VCaP (cell line): ENCODE results near the gene CTH.
"Not testable (repeated sequence)": the region's sequence is repeated elsewhere in the genome, so short reads cannot be mapped to it uniquely, and the experiment has no call there.

Source experiments
- H3K27ac ChIP-seq: fragments of 450-650 bp; 2 replicates; pipeline ENCODE4 v1.5.1; 2017
- CTCF ChIP-seq: fragments of 450-650 bp; conservative IDR thresholded peaks from 2 replicates; pipeline ENCODE4 v1.5.1; 2017; ENCODE audit warnings: mild to moderate bottlenecking, moderate library complexity

The CTH gene

GRCh38 chr1:70415882-70416281 is 4.8 kb downstream of the CTH start:
- TF ChIP-seq CTCF: no peak
- no peak overlapping the region for H3K27ac ChIP-seq

DNA sequence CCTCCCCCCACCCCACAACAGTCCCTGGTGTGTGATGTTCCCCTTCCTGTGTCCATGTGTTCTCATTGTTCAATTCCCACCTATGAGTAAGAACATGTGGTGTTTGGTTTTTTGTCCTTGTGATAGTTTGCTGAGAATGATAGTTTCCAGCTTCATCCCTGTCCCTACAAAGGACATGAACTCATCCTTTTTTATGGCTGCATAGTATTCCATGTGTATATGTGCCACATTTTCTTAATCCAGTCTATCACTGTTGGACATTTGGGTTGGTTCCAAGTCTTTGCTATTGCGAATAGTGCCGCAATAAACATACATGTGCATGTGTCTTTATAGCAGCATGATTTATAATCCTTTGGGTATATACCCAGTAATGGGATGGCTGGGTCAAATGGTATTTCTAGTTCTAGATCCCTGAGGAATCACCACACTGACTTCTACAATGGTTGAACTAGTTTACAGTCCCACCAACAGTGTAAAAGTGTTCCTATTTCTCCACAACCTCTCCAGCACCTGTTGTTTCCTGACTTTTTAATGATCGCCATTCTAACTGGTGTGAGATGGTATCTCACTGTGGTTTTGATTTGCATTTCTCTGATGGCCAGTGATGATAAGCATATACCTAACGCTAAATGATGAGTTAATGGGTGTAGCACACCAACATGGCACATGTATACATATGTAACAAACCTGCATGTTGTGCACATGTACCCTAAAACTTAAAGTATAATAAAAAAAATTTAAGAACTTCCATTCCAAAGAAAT is 8.1 kb downstream of the CTH start:
- not testable (repeated sequence) for H3K27ac ChIP-seq

DNA sequence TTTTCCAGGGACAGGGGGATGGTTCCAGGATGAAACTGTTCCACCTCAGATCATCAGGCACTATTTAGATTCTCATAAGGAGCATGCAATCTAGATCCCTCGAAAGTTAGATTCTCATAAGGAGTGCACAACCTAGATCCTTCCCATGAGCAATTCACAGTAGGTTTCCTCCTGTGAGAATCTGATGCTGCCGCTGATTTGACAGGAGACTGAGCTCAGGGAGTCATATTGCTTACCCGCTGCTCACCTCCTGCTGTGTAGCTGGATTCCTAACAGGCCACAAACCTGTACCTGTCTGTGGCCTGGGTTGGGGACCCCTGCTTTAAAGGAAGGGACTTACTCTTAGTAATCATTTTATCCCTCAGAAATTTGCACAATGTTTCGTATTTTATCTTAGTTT is 9.3 kb downstream of the CTH start:
- TF ChIP-seq CTCF: no peak
- no peak overlapping the region for H3K27ac ChIP-seq

DNA sequence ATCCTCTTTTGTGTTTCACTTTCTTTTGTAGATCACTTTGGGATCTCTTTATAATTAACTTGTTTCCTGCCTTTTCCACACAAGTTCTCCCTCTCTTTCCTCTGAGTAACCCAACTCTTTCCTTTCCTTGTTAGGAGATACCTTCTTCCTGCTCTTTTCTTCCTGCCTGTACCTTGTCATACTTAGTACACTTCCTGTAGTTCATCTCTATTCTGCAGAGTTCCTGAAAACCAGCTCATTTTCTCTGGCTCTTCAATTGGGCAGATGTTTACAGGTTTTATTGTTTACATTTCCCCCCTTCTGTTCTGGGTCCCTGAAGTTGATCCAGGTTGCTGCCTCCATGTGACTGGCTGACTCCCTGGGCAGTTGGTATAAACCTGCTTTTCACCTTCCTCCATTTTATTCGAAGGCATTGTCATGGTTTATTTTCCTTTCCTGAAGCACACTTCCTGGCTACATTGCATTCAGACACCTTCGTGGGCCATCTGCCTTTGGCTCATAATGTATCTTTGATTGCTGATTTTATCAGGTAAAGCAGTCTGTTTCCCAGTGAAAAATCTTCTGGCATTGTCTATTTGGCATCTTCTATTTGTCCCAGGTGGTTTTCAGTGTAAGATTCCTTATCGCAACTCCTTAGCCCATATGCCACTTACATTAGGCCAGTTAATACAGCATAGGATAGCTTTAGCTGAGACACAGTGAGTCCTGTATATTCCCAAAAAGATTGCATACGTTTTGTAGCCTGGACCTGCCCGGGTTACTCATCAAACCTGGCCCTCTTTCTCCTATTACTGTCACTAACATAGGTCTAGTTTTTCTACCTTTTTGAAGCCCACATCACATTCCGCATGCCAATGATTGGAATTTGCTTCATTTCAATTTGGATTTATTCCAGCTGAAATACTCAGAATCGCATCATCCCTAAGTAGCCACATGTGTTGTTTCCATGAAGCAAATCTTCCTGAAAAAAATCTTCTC is 15.4 kb downstream of the CTH start:
- TF ChIP-seq CTCF: no peak
- peak overlapping the region; percentile 86 for H3K27ac ChIP-seq

- H3K27ac ChIP-seq: no peak overlapping the region
- TF ChIP-seq CTCF: no peak
Observed at GRCh38 chr1:70427976-70428375, 16.9 kb downstream of the CTH start.

- no peak overlapping the region for H3K27ac ChIP-seq
- TF ChIP-seq CTCF: no peak
Observed at GRCh38 chr1:70429219-70429618, 18.2 kb downstream of the CTH start.

GRCh38 chr1:70429757-70430156 is 18.7 kb downstream of the CTH start:
- TF ChIP-seq CTCF: no peak
- H3K27ac ChIP-seq: no peak overlapping the region

- H3K27ac ChIP-seq: peak overlapping the region; percentile 37; the same call in 1 of the 2 replicates
- no peak for TF ChIP-seq CTCF
Observed at GRCh38 chr1:70431317-70431716, 20.2 kb downstream of the CTH start.
